ENCODE data around the gene CEACAM4.
"Not testable (repeated sequence)": the region's sequence is repeated elsewhere in the genome, so short reads cannot be mapped to it uniquely, and the experiment has no call there.

Gene CEACAM4

GRCh38 chr19:41582577-41583182, 44.2 kb downstream of the CEACAM4 start:
- not testable (repeated sequence) for DNase-seq

DNA sequence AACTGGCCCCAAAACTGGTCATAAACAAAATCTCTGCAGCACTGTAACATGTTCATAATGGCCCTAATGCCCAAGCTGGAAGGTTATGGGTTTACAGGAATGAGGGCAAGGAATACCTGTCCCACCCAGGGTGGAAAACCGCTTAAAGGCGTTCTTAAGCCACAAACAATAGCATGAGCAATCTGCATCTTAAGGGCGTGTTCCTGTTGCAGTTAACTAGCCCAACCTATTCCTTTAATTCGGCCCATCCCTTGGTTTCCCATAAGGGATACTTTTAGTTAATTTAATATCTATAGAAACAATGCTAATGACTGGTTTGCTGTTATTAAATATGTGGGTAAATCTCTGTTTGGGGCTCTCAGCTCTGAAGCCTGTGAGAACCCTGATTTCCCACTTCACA, 45.8 kb downstream of the CEACAM4 start:
- not testable (repeated sequence) for DNase-seq

DNA sequence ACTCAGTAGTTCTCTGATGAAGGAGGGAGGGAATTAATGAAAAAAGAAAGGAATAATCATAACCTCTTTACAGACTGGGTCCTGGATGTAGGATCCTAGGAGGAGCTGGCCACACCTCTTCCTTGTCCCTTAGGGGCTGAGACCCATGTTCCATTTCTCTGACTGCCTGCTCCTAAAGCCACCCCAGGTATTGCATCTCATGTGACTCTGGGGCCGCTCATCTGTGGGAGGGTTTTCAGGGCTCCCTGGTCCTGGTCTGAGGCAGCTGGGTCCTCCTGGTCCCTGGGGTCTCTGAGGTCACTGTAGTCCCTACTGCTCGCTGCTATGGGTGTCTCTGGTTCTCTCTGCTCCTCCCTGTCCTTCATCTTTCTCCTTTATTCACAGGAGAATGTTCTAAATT, 48.0 kb downstream of the CEACAM4 start:
- DNase-seq = no peak

GRCh38 chr19:41577833-41578232, 49.0 kb downstream of the CEACAM4 start:
- no peak for DNase-seq

DNA sequence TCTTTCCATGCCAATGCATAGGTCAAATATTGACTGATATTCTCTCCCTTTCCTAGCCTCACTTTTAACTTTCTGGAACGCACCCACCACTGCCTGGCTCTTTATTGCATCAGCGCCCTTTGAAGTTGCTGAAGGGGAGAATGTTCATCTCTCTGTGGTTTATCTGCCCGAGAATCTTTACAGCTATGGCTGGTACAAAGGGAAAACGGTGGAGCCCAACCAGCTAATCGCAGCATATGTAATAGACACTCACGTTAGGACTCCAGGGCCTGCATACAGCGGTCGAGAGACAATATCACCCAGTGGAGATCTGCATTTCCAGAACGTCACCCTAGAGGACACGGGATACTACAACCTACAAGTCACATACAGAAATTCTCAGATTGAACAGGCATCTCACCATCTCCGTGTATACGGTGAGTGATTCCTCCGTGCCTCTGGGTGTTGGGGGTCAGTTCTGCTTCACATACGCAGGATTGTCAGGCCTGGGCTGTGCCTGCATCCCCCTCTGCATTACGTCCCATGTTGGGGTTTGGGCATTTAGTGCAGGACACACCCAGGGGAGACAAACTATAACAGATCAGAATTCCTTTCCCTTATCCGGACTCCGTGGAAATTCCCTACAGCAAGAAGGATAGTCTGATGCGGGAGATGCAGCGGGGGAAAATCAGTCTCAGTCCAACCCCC, 49.6 kb downstream of the CEACAM4 start:
- no peak for DNase-seq

DNA sequence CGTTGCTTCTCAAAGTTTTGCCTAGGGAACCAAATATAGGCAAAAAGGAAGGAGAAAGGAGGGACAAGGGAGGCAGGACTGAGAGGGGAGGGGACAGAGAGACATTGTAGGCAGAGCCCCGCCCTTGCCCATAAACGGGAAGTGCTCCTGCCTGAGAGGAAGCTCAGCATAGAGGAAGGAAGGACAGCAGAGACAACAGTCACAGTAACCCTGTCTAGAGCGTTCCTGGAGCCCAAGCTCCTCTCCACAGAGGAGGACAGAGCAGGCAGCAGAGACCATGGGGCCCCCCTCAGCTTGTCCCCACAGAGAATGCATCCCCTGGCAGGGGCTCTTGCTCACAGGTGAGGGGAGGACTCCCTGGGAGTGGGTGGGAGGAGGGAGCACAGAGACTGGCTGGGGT, 50.9 kb downstream of the CEACAM4 start, which contains the start of gene CEACAM21:
CEACAM21 (plus strand) TSS at position 169 of the 400 bp plus-strand sequence; CDS start at position 278, 109 bp downstream.
- DNase-seq = peak; percentile 89

- DNase-seq = peak; percentile 93
Measured at GRCh38 chr19:41570639-41571112, 56.2 kb downstream of the CEACAM4 start.

GRCh38 chr19:41570179-41570578, 56.7 kb downstream of the CEACAM4 start:
- no peak for DNase-seq

DNA sequence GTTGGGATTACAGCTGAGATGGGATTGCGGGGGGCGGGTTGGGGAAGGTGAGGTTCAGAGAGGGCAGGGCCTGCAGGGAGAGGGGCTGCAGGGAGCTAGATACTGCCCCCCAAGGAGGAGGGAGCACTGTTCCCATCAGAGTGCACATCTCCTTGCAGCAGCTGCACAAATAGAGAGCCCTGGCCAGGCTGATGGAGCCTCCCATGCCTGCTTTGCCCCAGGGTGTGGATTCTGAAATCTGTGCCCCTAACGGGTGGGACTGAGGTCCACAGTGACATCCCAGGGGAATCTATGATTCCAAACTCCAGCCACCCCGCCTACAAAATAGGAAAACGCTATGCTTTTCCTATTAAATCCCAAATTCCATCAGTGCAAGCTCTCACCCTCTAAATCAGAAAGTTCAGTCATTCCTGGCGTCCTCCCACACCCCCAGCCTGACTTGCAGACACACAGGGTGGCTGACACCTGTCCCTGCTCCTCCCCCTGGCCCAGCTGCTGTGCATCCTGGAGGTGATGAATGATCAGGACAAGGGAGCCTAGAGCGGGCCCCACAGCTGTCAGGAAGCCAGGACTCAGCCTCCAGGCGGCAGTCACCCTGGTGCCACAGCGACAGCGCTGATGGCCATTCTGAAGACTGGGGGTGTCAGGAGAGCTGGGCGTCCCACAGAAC, 57.3 kb downstream of the CEACAM4 start:
- no peak for DNase-seq
